Hepatocyte (in vitro differentiated cells): Measurements from ENCODE around the gene SH3RF3.

Source experiments
- EZH2 ChIP-seq: fragments of 200-600 bp; sonication (generic); IDR thresholded peaks from 2 replicates; pipeline ENCODE4 v1.6.1; 2016; ENCODE audit warnings: antibody characterized with exemption, mild to moderate bottlenecking, borderline replicate concordance
- EZH2phosphoT487 ChIP-seq: fragments of 200-600 bp; sonication (generic); IDR thresholded peaks from one replicate; pipeline ENCODE4 v1.6.1; 2018; ENCODE audit warnings: antibody characterized with exemption, mild to moderate bottlenecking, low read depth, moderate library complexity; ENCODE audit not compliant: unreplicated experiment, severe bottlenecking
- TF ChIP-seq, protein P1 (sequence below): fragments of 200-600 bp; sonication (generic); IDR thresholded peaks from 2 replicates; pipeline ENCODE4 v1.5.1; 2016; ENCODE audit warnings: antibody characterized with exemption, mild to moderate bottlenecking; ENCODE audit not compliant: poor library complexity

GRCh38 chr2:109222422-109222821, 93.4 kb downstream of the SH3RF3 start:
- TF ChIP-seq EZH2 (no peak), EZH2phosphoT487 (no peak)
- TF ChIP-seq, protein P1, sequence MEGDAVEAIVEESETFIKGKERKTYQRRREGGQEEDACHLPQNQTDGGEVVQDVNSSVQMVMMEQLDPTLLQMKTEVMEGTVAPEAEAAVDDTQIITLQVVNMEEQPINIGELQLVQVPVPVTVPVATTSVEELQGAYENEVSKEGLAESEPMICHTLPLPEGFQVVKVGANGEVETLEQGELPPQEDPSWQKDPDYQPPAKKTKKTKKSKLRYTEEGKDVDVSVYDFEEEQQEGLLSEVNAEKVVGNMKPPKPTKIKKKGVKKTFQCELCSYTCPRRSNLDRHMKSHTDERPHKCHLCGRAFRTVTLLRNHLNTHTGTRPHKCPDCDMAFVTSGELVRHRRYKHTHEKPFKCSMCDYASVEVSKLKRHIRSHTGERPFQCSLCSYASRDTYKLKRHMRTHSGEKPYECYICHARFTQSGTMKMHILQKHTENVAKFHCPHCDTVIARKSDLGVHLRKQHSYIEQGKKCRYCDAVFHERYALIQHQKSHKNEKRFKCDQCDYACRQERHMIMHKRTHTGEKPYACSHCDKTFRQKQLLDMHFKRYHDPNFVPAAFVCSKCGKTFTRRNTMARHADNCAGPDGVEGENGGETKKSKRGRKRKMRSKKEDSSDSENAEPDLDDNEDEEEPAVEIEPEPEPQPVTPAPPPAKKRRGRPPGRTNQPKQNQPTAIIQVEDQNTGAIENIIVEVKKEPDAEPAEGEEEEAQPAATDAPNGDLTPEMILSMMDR, result no peak
